Right cardiac atrium (tissue), 5 donors: ENCODE measurements around the gene BRD8. TPM values are rescaled to one million over a fixed set of nuclear protein-coding genes. Genes with fewer than 3 reads are reported as not detected.

Experiments used
- ATAC-seq, 2 donors: fragments of 200-7000 bp; cut with Tn5 transposase; one replicate each; pipeline versions ENCODE4 v1.8.0 to v1.9.1; 2020; ENCODE audit warnings: moderate library complexity in 2 of 2, mild to moderate bottlenecking in 1 of 2
- DNase-seq, 3 donors: peaks; one replicate each; pipeline ENCODE4 v3.0.0-alpha.2; 2020
- H3K27ac ChIP-seq: one replicate; pipeline ENCODE4 v1.5.1; 2013; ENCODE audit warnings: mild to moderate bottlenecking, low read length, control low read depth, moderate library complexity
- H3K27me3 ChIP-seq: one replicate; pipeline ENCODE4 v1.6.1; 2013; ENCODE audit not compliant: control insufficient read depth, insufficient read depth
- H3K4me1 ChIP-seq: one replicate; pipeline ENCODE4 v1.6.1; 2013; ENCODE audit warnings: low read length; ENCODE audit not compliant: control insufficient read depth, insufficient read depth
- H3K4me3 ChIP-seq: one replicate; pipeline ENCODE4 v1.5.1; 2013; ENCODE audit warnings: low read length, control low read depth
- H3K9me3 ChIP-seq: one replicate; pipeline ENCODE4 v1.6.1; 2013; ENCODE audit warnings: low read length; ENCODE audit not compliant: control insufficient read depth
- WGBS: extraction: QIAGEN DNeasy Blood & Tissue Kit; methylation state at CpG from one replicate; pipeline ENCODE4 v1.1.7; 2013; 5-methylcytosine and 5-hydroxymethylcytosine counted together
- intact Hi-C, 4 donors: fragments of 100-400 bp; cut with DNase I; formaldehyde crosslinking; loops; one replicate each; pipeline versions ENCODE4 v1.11.0 to v1.14.0; 2022 to 2023
- polyA plus RNA-seq: library from polyadenylated mRNA; stranded (reverse); fragments of 200-250 nt; gene quantifications from one replicate; pipeline ENCODE4 v1.2.3, GENCODE V29; 2013
- total RNA-seq, 4 donors: library from RNA; stranded (reverse); fragmentation: NEBNext Ultra II Directional; extraction: Animal tissue kit (Norgen Biotek cat#: 25700); gene quantifications; one replicate each; pipeline ENCODE4 v1.2.1, GENCODE V29; 2021
- donor health status: healthy with polysubstance abuse.
- donor health status: DM: no; HTN: yes; CAD: no.
- donor health status: DM: no; HTN: no; CAD: no.
- donor health status: DM: no; HTN: yes; CAD: no; lungs with severe emphysema.
- donor health status: DM: yes; HTN: yes; CAD: no.

BRD8 gene
- total and polyA plus RNA-seq, 5 donors: 22.2 to 38.7 (median 30.3) TPM

GRCh38 chr5:138188626-138189025, 10.2 kb upstream of the BRD8 start:
- Histone ChIP-seq H3K4me1 (no peaks in the 10 kb centered on the region), H3K27me3 (no peaks in the 10 kb centered on the region), H3K4me3 (no peak overlapping the region), H3K9me3 (no peaks in the 10 kb centered on the region), H3K27ac (peak overlapping the region; percentile 45)
- peak in 1 of 2 donors; percentile 69 for ATAC-seq
- 69% methylated on average over 3 of the region's 3 CpGs for WGBS
- intact Hi-C loops: no loop called here
- no peak for DNase-seq

DNA sequence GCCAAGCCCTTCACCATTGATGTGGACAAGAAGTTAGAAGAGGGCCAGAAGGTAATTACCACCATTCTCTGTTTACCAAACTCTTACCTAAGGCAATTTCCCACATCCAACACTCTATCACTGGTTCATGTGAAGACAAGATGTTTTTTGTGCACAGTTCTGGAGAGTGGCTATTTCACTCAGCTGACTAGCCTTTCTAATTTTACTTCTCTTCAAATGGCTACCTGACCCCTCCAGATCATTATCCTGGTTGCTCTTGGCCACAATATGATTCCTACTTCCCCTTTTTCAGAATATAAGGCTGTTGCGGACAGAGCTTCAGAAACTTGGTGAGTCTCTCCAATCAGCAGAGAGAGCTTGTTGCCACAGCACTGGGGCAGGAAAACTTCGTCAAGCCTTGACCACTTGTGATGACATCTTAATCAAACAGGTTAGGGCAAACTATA, 7.6 kb upstream of the BRD8 start:
- no peak overlapping the region for H3K4me3 ChIP-seq
- no peak for DNase-seq
- no peak overlapping the region for H3K27ac ChIP-seq
- WGBS: 81% methylated on average over 2 of the region's 2 CpGs
- intact Hi-C loops: no loop called here
- H3K4me1 ChIP-seq: no peaks in the 10 kb centered on the region
- no peaks in the 10 kb centered on the region for H3K9me3 ChIP-seq
- H3K27me3 ChIP-seq: no peaks in the 10 kb centered on the region
- ATAC-seq: no peak

- H3K4me1 ChIP-seq: no peaks in the 10 kb centered on the region
- intact Hi-C loops: no loop called here
- no peaks in the 10 kb centered on the region for H3K9me3 ChIP-seq
- H3K4me3 ChIP-seq: no peak overlapping the region
- H3K27ac ChIP-seq: no peak overlapping the region
- no peak for DNase-seq
- ATAC-seq: no peak
- no peaks in the 10 kb centered on the region for H3K27me3 ChIP-seq
- WGBS: 91% methylated on average over 6 of the region's 6 CpGs
These were observed 4.4 kb upstream of the BRD8 start for GRCh38 chr5:138182808-138183207.

DNA sequence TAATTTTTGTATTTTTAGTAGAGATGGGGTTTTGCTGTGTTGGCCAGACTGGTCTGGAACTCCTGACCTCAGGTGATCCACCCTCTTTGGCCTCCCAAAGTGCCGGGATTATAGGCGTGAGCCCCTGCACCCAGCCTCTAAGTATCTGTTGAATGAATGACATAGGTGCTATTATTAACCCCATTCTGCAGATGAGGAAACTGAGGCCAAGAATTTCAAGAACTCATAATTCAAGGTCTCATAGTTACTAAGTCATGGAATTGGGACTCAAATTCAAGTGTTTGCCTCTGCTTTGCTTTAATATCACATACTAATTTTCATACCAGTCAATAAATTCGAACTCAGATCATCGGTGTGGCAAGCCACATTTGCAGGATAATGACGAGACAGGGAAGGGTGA, 2.4 kb upstream of the BRD8 start:
- intact Hi-C loops: no loop called here
- Histone ChIP-seq H3K4me3 (no peak overlapping the region), H3K27me3 (no peaks in the 10 kb centered on the region), H3K4me1 (no peaks in the 10 kb centered on the region), H3K9me3 (no peaks in the 10 kb centered on the region), H3K27ac (no peak overlapping the region)
- WGBS: 96% methylated on average over 5 of the region's 5 CpGs
- no peak for ATAC-seq
- DNase-seq: no peak

DNA sequence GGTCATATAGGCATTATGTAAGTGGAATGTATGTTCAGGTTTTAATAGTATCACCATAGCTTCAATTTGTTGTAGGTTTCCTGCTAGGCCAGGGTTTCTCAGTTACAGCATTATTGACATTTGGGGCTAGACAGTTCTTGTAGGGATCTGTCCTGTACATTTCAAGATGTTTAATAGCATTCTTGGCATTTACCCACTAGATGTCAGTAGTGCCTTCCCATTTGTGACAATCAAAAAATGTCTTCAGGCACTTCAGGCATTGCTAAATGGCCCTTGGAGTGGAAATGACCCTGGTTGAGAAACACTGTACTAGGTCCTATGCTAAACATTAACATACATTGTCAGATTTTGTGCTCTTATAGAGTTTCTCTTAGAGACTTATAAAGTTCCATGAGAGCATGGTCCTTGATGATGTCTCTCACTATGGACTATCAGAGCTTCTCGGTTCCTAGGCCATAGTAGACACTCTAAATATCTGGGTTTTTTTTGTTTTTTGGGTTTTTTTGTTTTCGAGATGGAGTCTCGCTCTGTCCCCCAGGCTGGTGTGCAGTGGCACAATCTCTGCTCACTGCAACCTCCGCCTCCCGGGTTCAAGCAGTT, 1.9 kb upstream of the BRD8 start:
- ATAC-seq: no peak
- WGBS: 77% methylated on average over 5 of the region's 5 CpGs
- intact Hi-C loops: no loop called here

DNA sequence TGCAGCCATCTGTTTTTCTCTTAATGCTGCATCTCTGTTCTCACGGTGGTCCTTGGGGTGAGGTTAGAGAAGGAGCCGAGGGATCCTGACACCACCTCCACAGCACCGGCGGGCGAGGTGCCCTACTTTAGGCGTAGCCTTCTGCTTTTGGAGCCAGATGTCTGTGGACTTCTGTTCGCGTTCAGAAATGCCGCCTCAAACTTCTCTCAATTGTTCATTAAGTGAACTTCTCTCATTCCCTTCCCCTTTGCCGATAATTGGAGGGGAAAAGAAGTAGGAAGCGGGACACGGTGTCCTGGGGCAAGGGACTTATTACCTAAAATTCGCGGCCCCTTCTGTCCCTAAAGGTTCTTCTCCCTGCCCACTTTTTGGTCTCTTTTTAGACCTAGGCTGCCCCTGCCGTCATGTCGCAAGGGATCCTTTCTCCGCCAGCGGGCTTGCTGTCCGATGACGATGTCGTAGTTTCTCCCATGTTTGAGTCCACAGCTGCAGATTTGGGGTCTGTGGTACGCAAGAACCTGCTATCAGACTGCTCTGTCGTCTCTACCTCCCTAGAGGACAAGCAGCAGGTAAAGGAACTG, 937 bp upstream of the BRD8 start:
- DNase-seq (no peak), ATAC-seq (no peak)
- intact Hi-C loops: no loop called here
- WGBS: under 1% methylated on average over 23 of the region's 23 CpGs
- H3K9me3 ChIP-seq: no peaks in the 10 kb centered on the region
- no peaks in the 10 kb centered on the region for H3K4me1 ChIP-seq
- H3K27me3 ChIP-seq: no peaks in the 10 kb centered on the region
- peak overlapping the region; percentile 13 for H3K4me3 ChIP-seq
- no peak overlapping the region for H3K27ac ChIP-seq

More for the DNA sequence above, 1.9 kb upstream of the BRD8 start:
- H3K4me3 ChIP-seq: no peak overlapping the region
- DNase-seq: no peak
- no peaks in the 10 kb centered on the region for H3K27me3 ChIP-seq
- no peak overlapping the region for H3K27ac ChIP-seq
- no peaks in the 10 kb centered on the region for H3K4me1 ChIP-seq
- H3K9me3 ChIP-seq: no peaks in the 10 kb centered on the region

DNA sequence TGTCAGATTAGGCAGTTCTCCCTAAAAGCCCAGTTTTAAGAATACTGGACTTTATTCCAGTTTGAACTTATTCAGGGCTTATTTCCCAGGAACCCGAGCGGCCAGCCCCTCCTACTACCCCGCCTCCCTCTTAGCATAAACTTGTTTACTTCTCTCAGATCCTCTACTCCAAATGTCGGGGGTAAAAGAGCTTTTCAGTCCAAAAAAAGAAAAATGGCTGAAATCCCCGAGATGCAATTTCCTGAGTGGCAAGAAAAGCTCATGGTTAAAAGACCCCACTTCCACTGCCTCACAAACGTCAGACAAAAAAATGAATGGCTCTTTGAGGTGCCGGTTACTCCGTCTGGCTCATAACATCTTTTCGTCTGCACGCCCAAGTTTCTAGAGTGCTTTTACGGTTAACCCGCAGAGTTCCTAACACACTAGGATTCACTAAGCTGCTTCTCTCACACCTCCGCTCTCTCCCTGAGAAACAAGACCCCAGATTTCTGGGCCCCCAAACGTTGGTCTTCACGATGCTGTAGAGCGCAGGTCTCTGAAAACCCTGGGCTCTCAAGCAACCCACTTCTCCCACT, 402 bp downstream of the BRD8 start:
- peak; percentile 53 to 60 for ATAC-seq
- Histone ChIP-seq H3K27me3 (no peaks in the 10 kb centered on the region), H3K4me1 (no peaks in the 10 kb centered on the region), H3K27ac (peak overlapping the region; percentile 71), H3K9me3 (no peaks in the 10 kb centered on the region), H3K4me3 (peak overlapping the region; percentile 95)
- under 1% methylated on average over 16 of the region's 16 CpGs for WGBS
- DNase-seq: peak in 2 of 3 donors; percentile 22 to 69
- intact Hi-C loops: no loop called here

- Histone ChIP-seq H3K27me3 (no peaks in the 10 kb centered on the region), H3K4me1 (no peaks in the 10 kb centered on the region), H3K27ac (no peak overlapping the region), H3K4me3 (no peak overlapping the region), H3K9me3 (no peaks in the 10 kb centered on the region)
- no peak for DNase-seq
- intact Hi-C loops: no loop called here
- ATAC-seq: no peak
These were observed 8.1 kb downstream of the BRD8 start for GRCh38 chr5:138170299-138170698.

DNA sequence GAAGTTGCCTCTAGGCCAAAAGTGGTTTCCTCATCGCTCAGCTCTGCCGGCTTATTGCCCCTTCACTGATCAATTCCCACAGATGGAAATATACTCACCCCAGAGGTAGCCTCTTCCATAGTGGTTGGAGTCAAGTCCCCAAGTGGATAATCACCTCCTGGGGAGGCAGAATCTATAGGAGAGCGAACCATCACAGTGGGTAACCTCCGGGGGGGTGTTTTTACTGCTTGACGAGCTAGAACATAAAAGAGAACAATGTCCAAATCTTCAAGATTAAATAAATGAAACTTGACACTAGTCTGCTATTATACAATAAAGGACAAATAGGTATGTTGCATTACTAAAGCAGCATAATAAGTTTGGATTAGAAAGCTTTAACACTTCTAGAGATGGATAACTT, 9.3 kb downstream of the BRD8 start:
- 91% methylated on average over 5 of the region's 5 CpGs for WGBS
- no peak for DNase-seq
- Histone ChIP-seq H3K27me3 (no peaks in the 10 kb centered on the region), H3K4me3 (no peak overlapping the region), H3K27ac (no peak overlapping the region), H3K9me3 (no peaks in the 10 kb centered on the region), H3K4me1 (no peaks in the 10 kb centered on the region)
- ATAC-seq: no peak
- intact Hi-C loops: no loop called here

GRCh38 chr5:138163721-138164120, 14.7 kb downstream of the BRD8 start:
- H3K9me3 ChIP-seq: no peaks in the 10 kb centered on the region
- no peaks in the 10 kb centered on the region for H3K27me3 ChIP-seq
- intact Hi-C loops: no loop called here
- no peak overlapping the region for H3K4me3 ChIP-seq
- H3K4me1 ChIP-seq: no peaks in the 10 kb centered on the region
- H3K27ac ChIP-seq: no peak overlapping the region
- ATAC-seq (no peak), DNase-seq (no peak)

DNA sequence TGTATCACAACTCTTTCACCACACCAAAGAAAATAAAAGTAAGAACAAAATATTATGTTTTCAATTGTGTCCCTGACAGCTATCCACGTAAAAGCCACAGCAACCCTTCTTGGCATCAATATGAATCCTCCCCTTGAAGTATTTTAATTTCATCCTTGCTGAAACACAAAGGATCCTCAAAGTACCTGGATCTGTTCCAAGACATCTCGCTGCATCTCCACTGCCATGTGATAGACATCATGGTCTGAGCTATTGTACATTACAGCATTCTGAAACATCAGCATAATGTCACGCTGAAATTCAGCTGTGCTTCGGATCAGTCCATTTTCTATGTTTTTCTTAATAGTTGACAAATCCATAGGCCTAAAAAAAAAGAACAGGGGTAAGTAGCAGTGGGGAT, 17.7 kb downstream of the BRD8 start:
- no peak for ATAC-seq
- Histone ChIP-seq H3K4me1 (no peaks in the 10 kb centered on the region), H3K9me3 (no peaks in the 10 kb centered on the region), H3K4me3 (no peak overlapping the region), H3K27me3 (no peaks in the 10 kb centered on the region), H3K27ac (no peak overlapping the region)
- DNase-seq: no peak
- WGBS: 91% methylated on average over 4 of the region's 4 CpGs
- intact Hi-C loops: no loop called here
